A549 (cell line): ENCODE data around the gene MGME1.

Experiments
- BCL3 ChIP-seq: fragments of >200 bp; sonication (Bioruptor Twin); formaldehyde crosslinking; IDR thresholded peaks from 3 replicates; pipeline ENCODE4 v1.6.1; 2016
- CTCF ChIP-seq: fragments of >200 bp; sonication (Bioruptor Twin); formaldehyde crosslinking; IDR thresholded peaks from 3 replicates; pipeline ENCODE4 v1.5.1; 2016
- MAFK ChIP-seq: fragments of 450-650 bp; IDR thresholded peaks from 2 replicates; pipeline ENCODE4 v1.6.1; 2014; ENCODE audit not compliant: partially characterized antibody
- MAX ChIP-seq: IDR thresholded peaks from 2 replicates; pipeline ENCODE4 v1.6.1; 2012
- MAZ ChIP-seq: fragments of 150-350 bp; IDR thresholded peaks from 2 replicates; pipeline ENCODE4 v1.6.1; 2014; ENCODE audit warnings: antibody characterized with exemption, low read depth, low read length, borderline replicate concordance
- NFE2L2 ChIP-seq: fragments of 150-350 bp; conservative IDR thresholded peaks from 2 replicates; pipeline ENCODE4 v1.6.1; 2014; ENCODE audit warnings: low read length
- REST ChIP-seq: fragments of 200-600 bp; sonication (generic); IDR thresholded peaks from 2 replicates; pipeline ENCODE4 v1.6.1; 2016; ENCODE audit warnings: antibody characterized with exemption, mild to moderate bottlenecking, moderate library complexity
- RFX5 ChIP-seq: fragments of 450-650 bp; IDR thresholded peaks from 2 replicates; pipeline ENCODE4 v1.7.1; 2014; ENCODE audit warnings: antibody characterized with exemption, mild to moderate bottlenecking, moderate library complexity
- RNF2 ChIP-seq: fragments of 200-600 bp; sonication (generic); IDR thresholded peaks from 2 replicates; pipeline ENCODE4 v1.6.1; 2016; ENCODE audit warnings: low read depth, mild to moderate bottlenecking, antibody characterized with exemption, moderate library complexity, borderline replicate concordance
- USF2 ChIP-seq: fragments of 450-650 bp; IDR thresholded peaks from 2 replicates; pipeline ENCODE4 v1.6.1; 2014; ENCODE audit warnings: antibody characterized with exemption
- ZSCAN20 ChIP-seq: fragments of 250-450 bp; sonication (Bioruptor Pico); IDR thresholded peaks from 2 replicates; pipeline ENCODE4 v1.8.0; 2022; ENCODE audit warnings: mild to moderate bottlenecking, moderate library complexity

GRCh38 chr20:17946040-17946439, 22.8 kb upstream of the MGME1 start:
- no peak for TF ChIP-seq CTCF
- no peak for TF ChIP-seq MAX
- TF ChIP-seq NFE2L2, result no peak
- no peak for TF ChIP-seq BCL3
- TF ChIP-seq MAZ, result no peak
- no peak for TF ChIP-seq RNF2
- no peak for TF ChIP-seq REST
- TF ChIP-seq MAFK, result no peak
- no peak for TF ChIP-seq USF2
- TF ChIP-seq RFX5, result no peak
- TF ChIP-seq ZSCAN20, result no peak
